Mesothelial cell of epicardium (in vitro differentiated cells): Measurements from ENCODE around the gene RSU1. TPM values are rescaled to one million over a fixed set of nuclear protein-coding genes. Genes with fewer than 3 reads are reported as not detected.

ENCODE experiments used
- DNase-seq, 2 experiments: peaks; one replicate each; pipeline ENCODE4 v3.0.0; 2021; ENCODE audit warnings: low spot score in 2 of 2; ENCODE audit not compliant: unreplicated experiment in 2 of 2
- H3K27ac Mint-ChIP-seq: 2 replicates; pipeline ENCODE4 v1.8.0; 2021; ENCODE audit warnings: mixed read lengths
- H3K27me3 Mint-ChIP-seq: 2 replicates; pipeline ENCODE4 v1.8.0; 2021; ENCODE audit warnings: low read depth, mixed read lengths
- H3K36me3 Mint-ChIP-seq: 2 replicates; pipeline ENCODE4 v1.8.0; 2021; ENCODE audit warnings: mixed read lengths
- H3K4me1 Mint-ChIP-seq: 2 replicates; pipeline ENCODE4 v1.8.0; 2021; ENCODE audit warnings: mixed read lengths
- H3K4me3 Mint-ChIP-seq: 2 replicates; pipeline ENCODE4 v1.8.0; 2021; ENCODE audit warnings: mild to moderate bottlenecking, moderate library complexity, mixed read lengths
- H3K9me3 Mint-ChIP-seq: 2 replicates; pipeline ENCODE4 v1.8.0; 2021; ENCODE audit warnings: mixed read lengths
- CTCF ChIP-seq: fragments of 200-600 bp; sonication (generic); IDR thresholded peaks from one replicate; pipeline ENCODE4 v1.5.0; 2021; ENCODE audit warnings: antibody characterized with exemption; ENCODE audit not compliant: unreplicated experiment
- total RNA-seq: library from RNA; stranded (reverse); gene quantifications from 3 replicates; pipeline ENCODE4 v1.2.1, GENCODE V29; 2021

Gene RSU1
- total RNA-seq, 1 donor from 2014 or later = 36.2 TPM

GRCh38 chr10:16787361-16787791 is 29.8 kb downstream of the RSU1 start:
- H3K27me3 Mint-ChIP-seq = no peaks in the 10 kb centered on the region
- DNase-seq = no peak
- H3K36me3 Mint-ChIP-seq = peaks cover 2% of the 10 kb centered on the region
- peaks cover 2% of the 10 kb centered on the region for H3K4me1 Mint-ChIP-seq
- H3K9me3 Mint-ChIP-seq = peaks cover 3% of the 10 kb centered on the region
- no peak for TF ChIP-seq CTCF
- no peak overlapping the region for H3K4me3 Mint-ChIP-seq
- H3K27ac Mint-ChIP-seq = no peak overlapping the region

- TF ChIP-seq CTCF = no peak
- H3K27ac Mint-ChIP-seq = no peak overlapping the region
- peaks cover 2% of the 10 kb centered on the region for H3K36me3 Mint-ChIP-seq
- H3K4me1 Mint-ChIP-seq = no peaks in the 10 kb centered on the region
- H3K4me3 Mint-ChIP-seq = no peak overlapping the region
- H3K9me3 Mint-ChIP-seq = peaks cover 3% of the 10 kb centered on the region
- DNase-seq = no peak
- H3K27me3 Mint-ChIP-seq = no peaks in the 10 kb centered on the region
Measured at GRCh38 chr10:16780338-16780880, 36.8 kb downstream of the RSU1 start.

GRCh38 chr10:16779384-16779915 is 37.8 kb downstream of the RSU1 start:
- no peaks in the 10 kb centered on the region for H3K9me3 Mint-ChIP-seq
- no peaks in the 10 kb centered on the region for H3K4me1 Mint-ChIP-seq
- H3K4me3 Mint-ChIP-seq = no peak overlapping the region
- no peak for TF ChIP-seq CTCF
- no peak for DNase-seq
- no peak overlapping the region for H3K27ac Mint-ChIP-seq
- no peaks in the 10 kb centered on the region for H3K36me3 Mint-ChIP-seq
- no peaks in the 10 kb centered on the region for H3K27me3 Mint-ChIP-seq

- no peak for DNase-seq
- Mint-ChIP-seq H3K27ac (no peak overlapping the region), H3K36me3 (no peaks in the 10 kb centered on the region), H3K4me1 (no peaks in the 10 kb centered on the region), H3K27me3 (no peaks in the 10 kb centered on the region), H3K4me3 (no peak overlapping the region), H3K9me3 (no peaks in the 10 kb centered on the region)
- TF ChIP-seq CTCF = peak; percentile 87
Measured at GRCh38 chr10:16777473-16778370, 39.5 kb downstream of the RSU1 start.

GRCh38 chr10:16776896-16777295 is 40.3 kb downstream of the RSU1 start:
- no peak overlapping the region for H3K4me3 Mint-ChIP-seq
- H3K36me3 Mint-ChIP-seq = no peaks in the 10 kb centered on the region
- no peak overlapping the region for H3K27ac Mint-ChIP-seq
- no peak for DNase-seq
- H3K27me3 Mint-ChIP-seq = no peaks in the 10 kb centered on the region
- H3K9me3 Mint-ChIP-seq = no peaks in the 10 kb centered on the region
- TF ChIP-seq CTCF = no peak
- H3K4me1 Mint-ChIP-seq = no peaks in the 10 kb centered on the region
